Ovary (tissue), 9 donors: ENCODE measurements around the gene LCE3E. TPM values are rescaled to one million over a fixed set of nuclear protein-coding genes. Genes with fewer than 3 reads are reported as not detected.
"Not testable (repeated sequence)": the region's sequence is repeated elsewhere in the genome, so short reads cannot be mapped to it uniquely, and the experiment has no call there.

ENCODE experiments used
- DNase-seq, 5 donors: peaks; one replicate each; pipeline ENCODE4 v3.0.0-alpha.2; 2019 to 2020
- H3K27ac ChIP-seq, 2 donors: fragments of 200-600 bp; one replicate each; pipeline versions ENCODE4 v1.5.1 to v1.8.0; 2019 to 2022
- H3K27me3 ChIP-seq: fragments of 200-600 bp; one replicate; pipeline ENCODE4 v1.8.0; 2022
- H3K36me3 ChIP-seq: fragments of 200-600 bp; sonication (generic); one replicate; pipeline ENCODE4 v1.5.1; 2019
- H3K4me1 ChIP-seq: one replicate; pipeline ENCODE4 v1.8.1; 2013; ENCODE audit warnings: mild to moderate bottlenecking, moderate library complexity; ENCODE audit not compliant: insufficient read depth
- H3K4me3 ChIP-seq: fragments of 200-600 bp; sonication (generic); one replicate; pipeline ENCODE4 v1.5.1; 2017
- H3K9me3 ChIP-seq, 2 donors: fragments of 200-600 bp in 1 of 2; sonication (generic) in 1 of 2; one replicate each; pipeline versions ENCODE4 v1.5.1 to v1.8.1; 2013 to 2019; ENCODE audit warnings: mild to moderate bottlenecking in 1 of 2, moderate library complexity in 1 of 2
- CTCF ChIP-seq, 3 donors: fragments of 450-650 bp in 2 of 3; fragments of 200-600 bp in 1 of 3; IDR thresholded peaks; one replicate each; pipeline versions ENCODE4 v1.5.1 to v1.8.0; 2016 to 2022; ENCODE audit warnings: antibody characterized with exemption in 3 of 3, mild to moderate bottlenecking in 1 of 3
- EP300 ChIP-seq: sonication (generic); formaldehyde crosslinking; IDR thresholded peaks from one replicate; pipeline ENCODE4 v1.6.1; 2017; ENCODE audit warnings: antibody characterized with exemption
- POLR2A ChIP-seq: fragments of 450-650 bp; IDR thresholded peaks from one replicate; pipeline ENCODE4 v1.6.1; 2017; ENCODE audit warnings: antibody characterized with exemption, mild to moderate bottlenecking, moderate library complexity
- WGBS, 3 donors: extraction: QIAGEN DNeasy Blood & Tissue Kit in 1 of 3; methylation state at CpG; one replicate each; pipeline versions ENCODE4 v1.1.5 to v1.1.7; 2013 to 2017; 5-methylcytosine and 5-hydroxymethylcytosine counted together
- intact Hi-C, 4 donors: fragments of 100-400 bp; cut with DNase I; formaldehyde crosslinking; loops; one replicate each; pipeline versions ENCODE4 v1.11.0 to v1.15.1; 2022 to 2023
- polyA plus RNA-seq, 2 donors: library from polyadenylated mRNA; stranded (reverse); fragments of 200-250 nt in 1 of 2; fragments of 350-450 nt in 1 of 2; fragmentation: Illumina TruSeq in 1 of 2; extraction: RNeasy Lipid Tissue Mini Kit (QIAGEN cat#74804) in 1 of 2; gene quantifications; one replicate each; pipeline ENCODE4 v1.2.3, GENCODE V29; 2013 to 2014
- total RNA-seq, 7 donors: library from RNA; depleted of rRNA in 2 of 7; stranded (reverse); fragments of >200 nt in 2 of 7; fragmentation: NEBNext Ultra II Directional in 3 of 7; extraction: Animal tissue kit (Norgen Biotek cat#: 25700) in 3 of 7; gene quantifications; one replicate each; pipeline versions ENCODE4 v1.1.0 to v1.2.4, GENCODE V29; 2016 to 2023
- donor health status: DM: no; HTN: no; CAD: no; lungs with moderate emphysema.
- donor health status: DM: no; HTN: no; CAD: no.
- donor health status: Bipolar disorder and iron deficiency.
- donor health status: DM: yes; HTN: yes; CAD: no.
- donor health status: DM: no; HTN: no; CAD: no.
- donor health status: DM: yes; HTN: yes; CAD: no.

The LCE3E gene
- total and polyA plus RNA-seq, 9 donors: not detected

GRCh38 chr1:152565535-152566215, 905 bp downstream of the LCE3E start:
- intact Hi-C loops: no loop called here
- no peak for TF ChIP-seq POLR2A
- TF ChIP-seq EP300: no peak
- no peak for TF ChIP-seq CTCF (IDR thresholded peaks at IDR 0.05)

GRCh38 chr1:152565115-152565514, 1.5 kb downstream of the LCE3E start:
- H3K27ac ChIP-seq: no peak overlapping the region
- H3K9me3 ChIP-seq: no peaks in the 10 kb centered on the region
- no peaks in the 10 kb centered on the region for H3K27me3 ChIP-seq
- no peak for DNase-seq
- no peaks in the 10 kb centered on the region for H3K36me3 ChIP-seq
- intact Hi-C loops: no loop called here
- TF ChIP-seq CTCF (IDR thresholded peaks at IDR 0.05): no peak
- no peak for TF ChIP-seq POLR2A
- WGBS, 3 donors: 62 to 69% (median 67%) methylated on average over 2 of the region's 2 CpGs
- no peak overlapping the region for H3K4me3 ChIP-seq
- H3K4me1 ChIP-seq: no peaks in the 10 kb centered on the region

More at GRCh38 chr1:152565535-152566215, 905 bp downstream of the LCE3E start:
- no peak overlapping the region for H3K4me3 ChIP-seq
- no peaks in the 10 kb centered on the region for H3K4me1 ChIP-seq
- H3K27ac ChIP-seq: no peak overlapping the region
- no peaks in the 10 kb centered on the region for H3K36me3 ChIP-seq
- DNase-seq: no peak
- no peaks in the 10 kb centered on the region for H3K27me3 ChIP-seq
- H3K9me3 ChIP-seq: no peaks in the 10 kb centered on the region
- 76 to 88% (median 80%) methylated on average over 14 of the region's 14 CpGs for WGBS, 3 donors

GRCh38 chr1:152548358-152548757, 18.2 kb downstream of the LCE3E start:
- intact Hi-C loops, H3K4me3 ChIP-seq, H3K27ac ChIP-seq, H3K36me3 ChIP-seq, H3K27me3 ChIP-seq, H3K9me3 ChIP-seq, H3K4me1 ChIP-seq, DNase-seq: not testable (repeated sequence)
- 67 to 78% methylated on average over 1 of the region's 1 CpG; no CpG with 5 or more reads in 1 of the 3 donors for WGBS, 3 donors

GRCh38 chr1:152546704-152547103, 19.9 kb downstream of the LCE3E start:
- no peaks in the 10 kb centered on the region for H3K27me3 ChIP-seq
- H3K9me3 ChIP-seq: no peaks in the 10 kb centered on the region
- 59 to 80% (median 73%) methylated on average over 1 of the region's 1 CpG for WGBS, 3 donors
- no peak overlapping the region for H3K27ac ChIP-seq
- no peak overlapping the region for H3K4me3 ChIP-seq
- TF ChIP-seq EP300: no peak
- DNase-seq: no peak
- no peaks in the 10 kb centered on the region for H3K4me1 ChIP-seq
- H3K36me3 ChIP-seq: no peaks in the 10 kb centered on the region
- intact Hi-C loops: no loop called here

- no peaks in the 10 kb centered on the region for H3K4me1 ChIP-seq
- no peaks in the 10 kb centered on the region for H3K36me3 ChIP-seq
- H3K27ac ChIP-seq: no peak overlapping the region
- intact Hi-C loops: no loop called here
- 41 to 60% (median 41%) methylated on average over 4 of the region's 4 CpGs for WGBS, 3 donors
- no peak overlapping the region for H3K4me3 ChIP-seq
- H3K9me3 ChIP-seq: no peaks in the 10 kb centered on the region
- no peaks in the 10 kb centered on the region for H3K27me3 ChIP-seq
- TF ChIP-seq EP300: no peak
- no peak for TF ChIP-seq POLR2A
- no peak for TF ChIP-seq CTCF (IDR thresholded peaks at IDR 0.05)
- no peak for DNase-seq
Observed at GRCh38 chr1:152543820-152544219, 22.8 kb downstream of the LCE3E start.
